NT2/D1 (cell line): Measurements from ENCODE around the gene MPC1.

Experiments
- SUZ12 ChIP-seq: IDR thresholded peaks from 2 replicates; pipeline ENCODE4 v1.6.1; 2011; ENCODE audit not compliant: insufficient read length, insufficient read depth; ENCODE audit errors: extremely low read depth
- YY1 ChIP-seq: IDR thresholded peaks from 2 replicates; pipeline ENCODE4 v1.6.1; 2011; ENCODE audit not compliant: insufficient read length, insufficient read depth
- ZNF274 ChIP-seq: IDR thresholded peaks from 2 replicates; pipeline ENCODE4 v1.6.1; 2011; ENCODE audit warnings: mild to moderate bottlenecking, low read depth, low read length

GRCh38 chr6:166346449-166346848 is 36.3 kb downstream of the MPC1 start:
- TF ChIP-seq ZNF274: no peak
- TF ChIP-seq YY1: no peak
- TF ChIP-seq SUZ12: no peak
